ENCODE measurements around the gene CDHR2.

The CDHR2 gene

GRCh38 chr5:176601901-176602482 lies 52.9 kb downstream of the CDHR2 start:
- DNase-seq (ENCODE audit: low read depth), result no peak
- TF ChIP-seq CTCF (IDR thresholded peaks at IDR 0.05; ENCODE audit: control insufficient read depth, extremely low read depth, insufficient read depth), result no peak
- no peak overlapping the region for H3K4me3 ChIP-seq (ENCODE audit: low read depth, low read length)

DNA sequence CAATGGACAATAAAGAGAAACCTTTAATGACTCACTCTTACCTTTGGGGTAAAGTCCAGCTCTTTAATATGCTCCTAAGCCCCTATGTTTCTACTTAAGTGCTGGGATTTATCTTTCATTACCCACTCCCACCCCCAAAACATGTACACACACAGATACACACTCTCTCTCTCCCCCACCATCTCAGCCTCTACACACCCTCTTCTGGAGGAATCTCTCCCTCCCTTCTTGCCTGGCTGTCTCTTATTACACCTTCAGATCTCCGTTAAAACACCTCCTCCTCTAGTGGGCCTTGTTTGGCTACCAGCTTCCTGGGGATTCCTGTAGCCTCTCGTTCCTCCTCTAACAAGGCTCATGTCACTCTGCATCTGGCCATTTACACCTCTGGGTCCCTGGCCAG lies 53.9 kb downstream of the CDHR2 start:
- no peak overlapping the region for H3K4me3 ChIP-seq (ENCODE audit: low read depth, low read length)
- DNase-seq (ENCODE audit: low read depth), result no peak
- no peak for TF ChIP-seq CTCF (IDR thresholded peaks at IDR 0.05; ENCODE audit: control insufficient read depth, extremely low read depth, insufficient read depth)

DNA sequence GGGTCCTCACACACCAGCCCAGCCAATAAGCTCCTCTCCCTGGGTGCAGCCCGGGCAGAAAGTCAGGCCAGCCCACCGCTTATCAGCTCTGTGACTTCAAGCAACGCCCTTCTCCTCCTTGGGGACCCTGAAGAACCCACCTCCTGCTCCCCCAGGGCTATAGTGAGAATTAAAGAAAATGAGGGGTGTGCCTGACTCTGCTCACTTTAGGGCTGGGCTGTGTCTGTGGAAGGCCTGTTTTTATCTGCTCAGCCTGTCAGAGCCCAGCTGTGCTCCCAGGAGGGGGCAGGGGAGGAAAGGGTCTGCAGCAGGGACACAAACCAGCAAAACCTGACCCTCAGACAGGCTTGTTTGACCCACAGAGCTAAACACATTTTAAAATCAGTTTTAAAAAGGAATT lies 56.9 kb downstream of the CDHR2 start:
- no peak overlapping the region for H3K4me3 ChIP-seq (ENCODE audit: low read depth, low read length)
- no peak for TF ChIP-seq CTCF (IDR thresholded peaks at IDR 0.05; ENCODE audit: control insufficient read depth, extremely low read depth, insufficient read depth)
- DNase-seq (ENCODE audit: low read depth), result no peak

- no peak for TF ChIP-seq CTCF (IDR thresholded peaks at IDR 0.05; ENCODE audit: control insufficient read depth, extremely low read depth, insufficient read depth)
- no peak for DNase-seq (ENCODE audit: low read depth)
- no peak overlapping the region for H3K4me3 ChIP-seq (ENCODE audit: low read depth, low read length)
These were observed 57.7 kb downstream of the CDHR2 start for GRCh38 chr5:176606875-176607274.

DNA sequence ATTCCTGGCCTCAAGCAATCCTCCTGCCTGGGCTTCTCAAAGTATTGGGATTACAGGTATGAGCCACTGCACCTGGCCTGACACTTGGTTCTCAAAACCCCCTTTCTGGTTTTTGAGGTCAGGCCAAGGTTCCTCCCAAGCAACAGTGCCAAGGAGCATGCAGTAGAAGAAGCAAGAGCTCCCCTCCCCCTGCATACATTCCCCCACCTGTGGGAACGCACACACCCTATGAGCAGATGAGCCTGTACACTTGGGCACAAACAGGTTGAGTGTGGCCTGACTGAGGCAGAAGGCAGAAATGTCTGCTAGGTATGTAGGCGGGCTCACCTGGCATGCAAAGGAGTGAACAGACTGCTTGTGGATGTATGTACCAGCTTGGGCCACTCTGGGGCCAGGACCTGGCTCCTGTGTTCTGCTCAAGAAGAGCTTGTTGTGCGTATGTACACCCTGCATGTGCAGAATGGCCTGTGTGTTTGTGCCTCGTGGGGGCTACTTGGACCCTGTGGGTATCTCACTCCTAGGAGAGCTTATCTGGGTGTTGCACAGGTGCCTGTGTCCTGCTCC lies 59.1 kb downstream of the CDHR2 start:
- H3K4me3 ChIP-seq (ENCODE audit: low read depth, low read length), result no peak overlapping the region
- DNase-seq (ENCODE audit: low read depth), result no peak
- no peak for TF ChIP-seq CTCF (IDR thresholded peaks at IDR 0.05; ENCODE audit: control insufficient read depth, extremely low read depth, insufficient read depth)

GRCh38 chr5:176608937-176609723 lies 60.0 kb downstream of the CDHR2 start:
- no peak for DNase-seq (ENCODE audit: low read depth)
- no peak for TF ChIP-seq CTCF (IDR thresholded peaks at IDR 0.05; ENCODE audit: control insufficient read depth, extremely low read depth, insufficient read depth)
- H3K4me3 ChIP-seq (ENCODE audit: low read depth, low read length), result peak overlapping the region; percentile 56

Measured in LNCaP clone FGC (cell line).